Hepatocyte (in vitro differentiated cells): ENCODE data around the gene PID1.

Experiments
- EZH2 ChIP-seq: fragments of 200-600 bp; sonication (generic); IDR thresholded peaks from 2 replicates; pipeline ENCODE4 v1.6.1; 2016; ENCODE audit warnings: antibody characterized with exemption, mild to moderate bottlenecking, borderline replicate concordance
- EZH2phosphoT487 ChIP-seq: fragments of 200-600 bp; sonication (generic); IDR thresholded peaks from one replicate; pipeline ENCODE4 v1.6.1; 2018; ENCODE audit warnings: antibody characterized with exemption, mild to moderate bottlenecking, low read depth, moderate library complexity; ENCODE audit not compliant: unreplicated experiment, severe bottlenecking
- TF ChIP-seq, protein P1 (sequence below): fragments of 200-600 bp; sonication (generic); IDR thresholded peaks from 2 replicates; pipeline ENCODE4 v1.5.1; 2016; ENCODE audit warnings: antibody characterized with exemption, mild to moderate bottlenecking; ENCODE audit not compliant: poor library complexity

DNA sequence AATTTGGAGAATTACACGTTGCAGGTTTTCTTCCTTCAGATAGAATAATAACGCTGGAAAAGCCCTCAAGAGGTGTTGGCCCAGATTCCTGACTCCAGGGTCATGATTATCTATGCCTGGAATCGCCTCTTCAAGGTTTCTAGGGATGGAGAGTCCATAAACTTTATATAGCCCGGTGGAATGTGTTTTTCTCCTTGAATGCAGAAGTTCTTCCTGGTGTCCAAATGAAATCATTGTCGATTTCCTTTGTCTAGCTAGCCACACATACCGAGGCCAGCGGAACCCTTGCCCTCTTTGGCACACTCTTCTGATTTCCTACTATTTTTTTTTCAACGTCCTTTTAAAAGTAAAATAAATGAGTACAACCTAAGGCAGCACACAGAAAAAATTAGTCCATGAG, 117.8 kb downstream of the PID1 start:
- TF ChIP-seq, protein P1, sequence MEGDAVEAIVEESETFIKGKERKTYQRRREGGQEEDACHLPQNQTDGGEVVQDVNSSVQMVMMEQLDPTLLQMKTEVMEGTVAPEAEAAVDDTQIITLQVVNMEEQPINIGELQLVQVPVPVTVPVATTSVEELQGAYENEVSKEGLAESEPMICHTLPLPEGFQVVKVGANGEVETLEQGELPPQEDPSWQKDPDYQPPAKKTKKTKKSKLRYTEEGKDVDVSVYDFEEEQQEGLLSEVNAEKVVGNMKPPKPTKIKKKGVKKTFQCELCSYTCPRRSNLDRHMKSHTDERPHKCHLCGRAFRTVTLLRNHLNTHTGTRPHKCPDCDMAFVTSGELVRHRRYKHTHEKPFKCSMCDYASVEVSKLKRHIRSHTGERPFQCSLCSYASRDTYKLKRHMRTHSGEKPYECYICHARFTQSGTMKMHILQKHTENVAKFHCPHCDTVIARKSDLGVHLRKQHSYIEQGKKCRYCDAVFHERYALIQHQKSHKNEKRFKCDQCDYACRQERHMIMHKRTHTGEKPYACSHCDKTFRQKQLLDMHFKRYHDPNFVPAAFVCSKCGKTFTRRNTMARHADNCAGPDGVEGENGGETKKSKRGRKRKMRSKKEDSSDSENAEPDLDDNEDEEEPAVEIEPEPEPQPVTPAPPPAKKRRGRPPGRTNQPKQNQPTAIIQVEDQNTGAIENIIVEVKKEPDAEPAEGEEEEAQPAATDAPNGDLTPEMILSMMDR = no peak
- TF ChIP-seq EZH2phosphoT487 (no peak), EZH2 (no peak)
